GM10847 (cell line): ENCODE measurements around the gene EXOC6.

ENCODE experiments used
- POLR2A ChIP-seq: IDR thresholded peaks from 2 replicates; pipeline ENCODE4 v1.6.1; 2011; ENCODE audit not compliant: insufficient read length; ENCODE audit errors: extremely low read depth

EXOC6 gene

DNA sequence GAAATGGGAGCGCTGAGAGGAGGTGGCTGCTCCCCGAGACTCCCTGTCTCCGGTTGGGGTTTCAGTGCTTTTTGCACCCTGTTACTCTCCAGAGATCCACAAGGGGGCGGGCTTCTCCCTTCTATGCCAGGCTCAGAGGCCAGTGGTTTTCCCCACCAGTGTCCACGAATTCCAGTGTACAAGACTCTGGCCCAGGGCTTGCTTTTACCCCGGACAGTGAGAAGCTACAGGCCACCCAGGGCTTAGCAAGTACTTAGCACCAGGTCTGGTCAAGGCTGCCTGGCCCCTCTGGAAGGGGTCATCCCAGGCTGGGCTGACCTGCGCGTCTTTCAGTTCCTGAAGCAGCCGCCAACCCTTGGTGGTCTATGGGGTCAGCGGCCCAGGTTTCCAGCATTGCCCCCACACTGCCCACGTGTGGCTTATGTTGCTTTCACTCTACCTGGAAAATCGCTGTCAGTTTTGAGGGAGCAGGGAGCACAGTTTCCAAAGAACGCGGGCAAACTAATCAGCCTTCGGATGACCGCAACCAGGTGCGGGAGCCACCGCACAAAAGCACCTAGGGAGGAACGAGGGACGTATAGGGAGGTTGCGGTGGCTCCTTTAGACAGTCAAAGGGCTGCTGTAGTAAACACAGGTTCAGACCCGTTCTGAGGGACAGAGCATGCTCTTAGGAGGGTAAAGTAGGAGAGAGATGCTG lies 232.2 kb downstream of the EXOC6 start:
- TF ChIP-seq POLR2A, result no peak

DNA sequence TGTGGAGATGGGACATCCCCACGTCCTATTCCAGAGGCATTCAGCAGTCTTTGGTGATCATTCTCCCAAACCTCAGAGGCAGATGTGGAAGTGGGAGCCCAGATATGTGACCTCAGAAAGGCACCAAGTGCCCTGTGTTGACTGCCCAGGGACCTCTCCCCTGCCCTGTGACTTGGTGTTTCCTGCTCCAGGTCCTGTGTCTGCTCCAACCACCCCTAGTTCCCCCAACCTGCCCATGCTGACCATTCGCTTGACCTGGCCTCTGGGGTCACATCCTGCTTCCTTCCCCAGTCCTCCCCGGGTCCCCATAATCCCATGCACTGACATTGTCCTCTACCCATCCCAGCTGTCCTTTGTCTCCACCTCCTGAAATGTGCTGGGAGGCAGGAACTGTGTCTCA lies 233.0 kb downstream of the EXOC6 start:
- TF ChIP-seq POLR2A, result no peak

DNA sequence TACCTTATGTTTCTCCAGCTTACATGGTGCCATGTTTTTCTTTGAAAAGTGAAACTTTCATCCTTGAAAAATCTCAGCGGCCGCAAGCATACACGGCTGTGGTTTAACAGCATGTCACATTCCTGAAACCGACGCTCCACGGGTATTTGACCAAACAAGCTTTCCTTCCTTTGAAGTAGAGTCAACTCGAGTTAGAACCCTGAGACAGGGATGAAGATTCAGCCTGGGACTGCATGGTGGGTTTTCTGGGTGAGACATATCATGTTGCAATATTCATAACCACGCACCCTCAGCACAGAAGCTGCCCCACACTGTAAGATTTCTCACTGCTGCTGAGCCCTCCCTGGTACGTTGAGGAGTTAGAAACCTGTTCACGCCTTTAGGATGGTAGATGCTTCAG lies 233.5 kb downstream of the EXOC6 start:
- TF ChIP-seq POLR2A, result no peak

DNA sequence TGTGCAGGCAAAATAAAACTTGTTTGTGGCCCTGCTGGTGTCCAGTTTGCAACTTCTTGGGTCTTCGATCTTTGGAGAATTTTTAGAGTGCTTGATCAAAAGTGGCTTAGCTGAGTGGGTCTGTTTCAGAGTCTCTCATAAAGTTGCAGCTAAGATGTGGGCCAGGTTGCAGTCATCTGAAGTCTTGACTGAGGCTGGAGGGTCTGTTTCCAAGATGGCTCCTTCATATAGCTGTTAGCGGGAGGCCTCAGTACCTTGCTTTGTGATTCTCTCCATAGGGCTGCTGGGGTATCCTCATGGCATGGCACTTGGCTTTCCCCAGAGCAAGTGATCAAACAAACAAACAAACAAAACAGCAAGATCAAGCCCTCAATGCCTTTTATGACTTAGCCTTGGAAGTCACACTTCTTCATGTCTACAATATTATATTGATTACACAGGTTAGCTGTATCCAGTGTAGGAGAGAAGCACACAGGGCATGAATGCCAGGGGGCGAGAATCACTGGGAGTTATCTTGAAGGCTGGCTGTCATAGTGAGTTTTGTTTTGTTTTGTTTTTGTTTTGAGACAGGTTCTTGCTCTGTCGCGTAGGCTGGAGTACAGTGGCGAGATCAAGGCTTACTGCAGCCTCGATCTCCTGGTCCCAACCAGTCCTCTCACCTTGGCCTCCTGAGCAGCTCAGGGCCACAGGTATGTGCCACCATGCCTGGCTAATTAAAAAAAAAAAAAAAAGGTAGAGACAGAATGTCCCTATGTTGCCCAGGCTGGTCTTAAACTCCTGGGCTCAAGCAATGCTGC lies 235.6 kb downstream of the EXOC6 start:
- no peak for TF ChIP-seq POLR2A

DNA sequence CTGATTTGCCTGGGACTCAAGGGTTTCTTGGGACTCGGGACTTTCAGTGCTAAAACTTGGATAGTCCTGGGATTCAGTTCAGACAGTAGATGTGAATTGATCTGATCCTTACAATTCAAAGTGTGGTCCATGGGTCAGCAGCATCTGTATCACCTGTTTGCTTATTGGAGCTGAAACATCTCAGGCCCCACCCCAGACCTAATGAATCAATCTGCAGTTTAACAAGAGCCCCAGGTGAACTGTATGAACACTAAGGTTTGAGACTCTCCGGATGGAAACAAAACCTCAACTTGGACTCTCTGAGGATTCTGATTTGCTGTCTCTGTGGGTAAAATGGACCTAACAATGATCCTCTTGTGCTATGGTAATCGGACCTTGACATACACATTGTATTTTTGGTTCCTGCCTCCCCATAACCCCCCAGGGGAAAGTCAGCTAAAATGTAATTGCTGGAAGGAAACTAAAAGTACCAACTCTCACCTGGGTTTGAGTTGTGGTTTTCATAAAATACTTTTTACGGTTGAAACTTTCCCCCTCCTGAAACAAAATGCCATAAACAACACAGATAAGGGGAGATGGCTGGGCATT lies 237.0 kb downstream of the EXOC6 start:
- no peak for TF ChIP-seq POLR2A

DNA sequence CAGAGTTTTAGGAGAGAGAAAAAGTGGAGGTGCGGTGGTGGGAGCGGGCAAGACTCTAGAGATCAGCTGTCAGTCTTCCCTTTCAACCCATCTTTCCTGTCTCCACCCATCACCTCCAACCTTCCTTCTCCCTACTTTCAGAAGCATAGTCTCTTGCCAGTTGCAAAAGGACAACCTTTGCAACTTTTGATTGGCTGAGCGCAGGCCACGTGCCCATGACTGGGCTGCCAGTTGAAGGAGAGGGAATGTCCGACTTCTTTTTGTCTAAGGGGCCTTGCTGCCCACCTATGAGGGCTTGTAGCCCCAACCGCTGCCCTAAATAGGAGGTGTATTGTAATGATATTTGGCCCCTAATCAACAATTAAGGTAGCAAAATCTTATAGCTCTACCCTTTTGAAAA lies 238.0 kb downstream of the EXOC6 start:
- TF ChIP-seq POLR2A, result no peak

DNA sequence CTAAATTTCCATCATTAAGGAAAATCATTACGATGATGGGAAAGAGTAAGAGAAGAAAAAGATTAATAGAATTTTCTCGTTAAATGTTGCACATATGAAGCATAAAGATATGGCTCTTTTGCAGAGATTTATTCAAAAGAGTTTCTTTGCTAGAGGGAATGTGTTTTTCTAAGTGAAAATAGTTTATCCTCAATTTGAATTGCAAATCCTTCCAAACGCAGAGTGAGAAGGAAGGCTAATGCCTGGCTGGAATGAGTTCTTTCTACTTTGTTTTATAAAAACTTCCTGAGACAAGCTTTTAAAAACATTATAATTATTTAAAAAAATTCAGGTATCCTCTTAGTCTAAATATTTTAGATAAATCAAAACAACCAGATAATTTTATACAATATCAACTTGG lies 239.5 kb downstream of the EXOC6 start:
- TF ChIP-seq POLR2A, result no peak

DNA sequence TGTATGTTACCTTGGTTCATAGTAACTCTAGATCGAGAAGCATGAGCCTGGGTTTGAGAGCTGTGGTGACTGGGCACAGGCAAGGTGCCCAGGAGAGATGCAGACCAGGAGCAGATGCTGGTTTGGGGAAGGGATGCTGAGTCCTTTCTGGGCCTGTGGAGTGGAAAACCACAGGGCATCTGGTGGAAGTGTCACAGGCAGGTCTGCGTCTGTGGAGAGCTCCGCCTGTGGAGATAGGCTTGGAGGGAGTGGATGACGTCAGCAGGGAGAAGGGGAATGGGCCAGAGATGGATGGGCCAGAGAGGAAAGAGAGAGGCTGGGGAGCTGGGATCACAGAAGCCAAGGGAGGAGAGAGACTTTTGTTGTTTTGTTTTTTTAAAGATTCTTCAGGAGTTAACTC lies 240.1 kb downstream of the EXOC6 start:
- TF ChIP-seq POLR2A, result no peak

DNA sequence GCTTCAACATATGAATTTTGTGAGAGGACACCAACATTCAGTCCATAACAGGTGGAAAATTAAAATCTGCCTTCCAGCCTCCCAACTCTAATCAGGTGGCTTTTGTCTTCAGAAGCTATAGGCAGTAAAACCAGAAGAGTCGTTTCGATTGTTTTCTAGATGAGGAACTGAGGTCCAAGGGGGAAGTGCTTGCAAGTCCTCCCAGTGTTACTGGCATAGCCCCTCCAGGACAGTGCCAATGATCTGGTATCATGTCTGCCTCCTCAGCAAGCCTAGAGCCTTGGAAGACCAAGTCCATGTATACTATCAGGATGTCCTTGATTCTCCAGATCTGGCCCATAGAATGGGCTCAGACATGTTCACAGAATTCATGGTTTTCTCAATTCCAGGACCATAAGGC lies 242.3 kb downstream of the EXOC6 start:
- TF ChIP-seq POLR2A, result no peak

DNA sequence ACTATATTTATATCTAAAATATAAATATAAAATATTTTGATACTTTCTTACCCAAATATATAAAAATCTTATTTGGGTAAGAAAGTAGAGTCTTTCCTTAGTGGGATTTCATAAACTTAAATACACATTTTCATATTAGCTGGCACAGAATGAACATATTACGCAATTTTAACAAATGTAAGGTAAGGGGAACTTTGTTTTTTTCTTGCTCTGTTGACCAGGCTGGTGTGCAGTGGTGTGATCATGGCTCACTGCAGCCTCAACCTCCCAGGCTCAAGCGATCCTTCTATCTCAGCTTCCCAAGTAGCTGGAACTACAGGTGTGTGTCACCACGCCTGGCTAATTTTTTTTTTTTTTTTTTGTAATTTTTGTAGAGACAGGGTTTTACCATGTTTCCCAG lies 243.6 kb downstream of the EXOC6 start:
- TF ChIP-seq POLR2A, result no peak

DNA sequence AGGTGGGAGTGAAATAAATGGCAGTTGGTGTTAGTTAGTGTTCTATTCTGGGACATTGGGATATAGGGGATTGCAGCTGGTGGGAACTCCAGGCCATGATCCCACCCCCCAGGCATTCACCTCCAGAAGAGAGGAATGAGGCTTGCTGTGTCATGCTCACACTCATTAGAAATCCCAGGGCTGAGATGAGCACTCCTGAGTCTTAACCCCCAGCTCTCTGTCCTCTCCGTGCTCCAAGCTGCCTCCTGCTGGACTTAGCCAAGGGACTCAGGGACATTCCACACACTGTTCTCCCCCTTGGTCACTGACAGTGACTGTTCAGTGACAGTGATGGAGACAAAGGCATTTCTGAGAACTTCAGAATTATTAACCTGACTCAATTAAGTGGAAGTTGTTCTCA lies 246.9 kb downstream of the EXOC6 start:
- TF ChIP-seq POLR2A, result no peak

DNA sequence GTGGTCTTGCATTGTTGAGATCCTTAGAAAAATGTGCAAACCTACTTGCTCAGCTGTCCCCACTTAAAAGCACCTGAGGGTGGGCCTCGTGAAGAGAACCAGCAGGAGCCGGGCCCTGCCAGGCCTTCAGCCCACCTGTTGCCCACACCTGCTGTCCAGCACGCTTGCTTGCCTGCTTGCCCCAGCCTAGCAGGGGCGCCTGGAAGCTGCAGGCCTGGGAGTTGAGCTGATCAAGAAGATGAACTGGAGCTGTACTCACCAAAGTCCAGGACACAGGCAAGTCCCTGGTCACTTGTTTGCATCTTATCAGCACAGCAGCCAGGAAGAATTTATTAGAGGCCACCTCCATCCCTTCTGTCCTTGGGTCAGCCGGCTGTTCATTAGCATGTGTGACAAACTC lies 248.6 kb downstream of the EXOC6 start:
- no peak for TF ChIP-seq POLR2A

DNA sequence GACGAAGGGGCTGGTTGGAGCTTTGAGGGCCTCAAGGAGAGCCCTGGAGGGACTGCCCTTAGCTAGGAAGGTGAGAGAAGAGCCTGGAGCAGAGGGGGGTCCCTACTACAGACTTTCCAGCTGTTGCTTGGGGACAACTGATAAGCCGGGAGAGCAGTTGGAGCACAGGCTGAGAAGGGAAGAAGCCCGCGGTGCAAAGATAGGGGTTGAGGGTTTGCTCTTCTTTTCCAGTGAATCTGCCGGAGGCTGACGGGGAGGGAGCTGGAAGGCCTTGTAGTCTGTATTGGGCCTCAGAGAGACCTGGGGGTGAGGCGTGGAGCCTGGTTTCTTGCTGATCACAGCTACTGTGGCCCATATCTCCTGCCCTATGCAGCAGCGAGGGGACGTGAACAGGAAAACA lies 249.1 kb downstream of the EXOC6 start:
- no peak for TF ChIP-seq POLR2A

DNA sequence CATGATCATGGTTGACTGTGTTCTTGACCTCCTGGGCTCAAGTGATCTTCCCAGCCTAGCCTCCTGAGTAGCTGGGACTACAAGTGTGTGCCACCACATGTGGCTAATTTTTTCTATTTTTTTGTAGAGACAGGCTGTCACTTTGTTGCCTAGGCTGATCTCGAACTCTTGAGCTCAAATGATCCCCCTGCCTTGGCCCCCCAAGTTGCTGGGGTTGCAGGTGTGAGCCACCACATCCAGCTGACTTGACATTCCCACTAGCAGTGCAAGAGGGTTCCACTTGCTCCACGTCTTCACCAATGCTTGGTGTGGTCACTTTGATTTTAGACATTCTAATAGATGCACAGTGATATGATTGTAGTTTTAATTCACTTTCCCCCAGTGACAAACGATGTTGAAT lies 250.5 kb downstream of the EXOC6 start:
- TF ChIP-seq POLR2A, result no peak

DNA sequence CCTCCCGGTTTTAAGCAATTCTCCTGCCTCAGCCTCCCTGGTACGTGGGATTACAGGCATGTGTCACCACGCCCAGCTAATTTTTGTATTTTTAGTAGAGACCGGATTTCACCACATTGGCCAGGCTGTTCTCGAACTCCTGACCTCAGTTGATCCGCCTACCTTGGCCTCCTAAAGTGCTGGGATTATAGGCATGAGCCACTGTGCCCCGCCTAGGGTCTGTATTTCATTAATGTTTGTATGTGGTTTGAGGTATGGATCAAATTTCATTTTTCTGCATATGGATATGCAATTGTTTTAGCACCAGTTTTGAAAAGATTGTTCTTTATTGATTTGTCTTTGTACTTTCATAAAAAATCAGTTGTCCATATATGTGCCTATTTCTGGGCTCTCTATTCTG lies 251.3 kb downstream of the EXOC6 start:
- TF ChIP-seq POLR2A, result no peak

DNA sequence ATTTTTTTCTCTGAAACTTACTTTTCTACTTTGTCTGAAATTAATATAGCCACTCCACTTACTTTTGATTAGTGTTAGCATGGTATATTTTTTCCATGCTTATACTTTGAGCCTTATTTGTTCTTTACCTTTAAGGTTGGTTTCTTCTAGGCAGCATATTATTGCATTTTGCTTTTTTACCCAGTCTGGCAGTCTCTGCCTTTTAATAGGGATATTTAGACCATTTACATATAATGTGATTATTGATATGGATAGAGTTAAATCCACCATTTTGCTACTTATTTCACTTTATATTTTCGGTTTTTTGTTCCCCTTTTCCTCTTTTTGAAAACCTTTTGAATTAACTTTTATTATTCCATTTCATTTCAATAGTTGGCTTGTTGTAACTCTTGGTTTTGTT lies 255.6 kb downstream of the EXOC6 start:
- no peak for TF ChIP-seq POLR2A
